Lung (tissue), 12 donors: ENCODE measurements around the gene ALDH2. TPM values are rescaled to one million over a fixed set of nuclear protein-coding genes. Genes with fewer than 3 reads are reported as not detected.
"Not testable (repeated sequence)": the region's sequence is repeated elsewhere in the genome, so short reads cannot be mapped to it uniquely, and the experiment has no call there.

Experiments
- ATAC-seq: fragments of 200-7000 bp; cut with Tn5 transposase; one replicate; pipeline ENCODE4 v1.9.1; 2020; ENCODE audit warnings: moderate number of reproducible peaks; ENCODE audit not compliant: insufficient read depth, low FRiP score
- DNase-seq, 3 donors: peaks; one replicate each; pipeline ENCODE4 v3.0.0-alpha.2; 2013 to 2017
- H3K27ac ChIP-seq, 2 donors: one replicate each; pipeline ENCODE4 v1.5.1; 2013; ENCODE audit warnings: mild to moderate bottlenecking in 2 of 2, moderate library complexity in 2 of 2, control low read depth in 1 of 2, inconsistent platforms in 1 of 2, low read depth in 1 of 2, low read length in 1 of 2
- H3K27me3 ChIP-seq, 3 donors: one replicate each; pipeline ENCODE4 v1.5.1; 2013; ENCODE audit warnings: low read length in 2 of 3; ENCODE audit not compliant: control insufficient read depth in 3 of 3, insufficient read depth in 3 of 3
- H3K36me3 ChIP-seq, 4 donors: one replicate each; pipeline ENCODE4 v1.5.1; 2013; ENCODE audit warnings: low read length in 4 of 4, mild to moderate bottlenecking in 1 of 4, moderate library complexity in 1 of 4; ENCODE audit not compliant: control insufficient read depth in 4 of 4, insufficient read depth in 4 of 4
- H3K4me1 ChIP-seq, 5 donors: one replicate each; pipeline ENCODE4 v1.5.1; 2013; ENCODE audit warnings: low read length in 5 of 5, mild to moderate bottlenecking in 2 of 5, moderate library complexity in 1 of 5; ENCODE audit not compliant: control insufficient read depth in 5 of 5, insufficient read depth in 5 of 5
- H3K4me3 ChIP-seq: one replicate; pipeline ENCODE4 v1.5.1; 2013; ENCODE audit warnings: mild to moderate bottlenecking, control low read depth, moderate library complexity
- H3K9ac ChIP-seq, 2 donors: one replicate each; pipeline ENCODE4 v1.5.1; 2013; ENCODE audit warnings: low read length in 2 of 2, control low read depth in 1 of 2; ENCODE audit not compliant: insufficient read depth in 1 of 2
- H3K9me3 ChIP-seq, 4 donors: one replicate each; pipeline ENCODE4 v1.5.1; 2013; ENCODE audit warnings: low read length in 3 of 4, mild to moderate bottlenecking in 1 of 4, moderate library complexity in 1 of 4; ENCODE audit not compliant: control insufficient read depth in 4 of 4, insufficient read depth in 3 of 4
- WGBS, 2 donors: extraction: QIAGEN DNeasy Blood & Tissue Kit; methylation state at CpG; one replicate each; pipeline ENCODE4 v1.1.7; 2013; 5-methylcytosine and 5-hydroxymethylcytosine counted together
- polyA plus RNA-seq, 2 donors: library from polyadenylated mRNA; stranded (reverse); fragments of 200-250 nt; gene quantifications; one replicate each; pipeline ENCODE4 v1.2.1, GENCODE V29; 2013
- total RNA-seq, 2 donors: library from RNA; depleted of rRNA in 1 of 2; stranded (reverse); fragments of >200 nt in 1 of 2; gene quantifications; one replicate each; pipeline ENCODE4 v1.2.1, GENCODE V29; 2014 to 2021
- TF ChIP-seq, protein P1 (sequence below): IDR thresholded peaks from 2 replicates; pipeline ENCODE4 v1.5.1; 2012; ENCODE audit warnings: mild to moderate bottlenecking; ENCODE audit errors: control extremely low read depth, extremely low read depth
- donor health status: control.
- donor health status: control.
- donor health status: Bipolar disorder and iron deficiency.
- donor health status: healthy.
- donor health status: DM: yes; HTN: yes; CAD: no.

Gene ALDH2
- total and polyA plus RNA-seq, 4 donors: 48.5 to 324 (median 158) TPM

DNA sequence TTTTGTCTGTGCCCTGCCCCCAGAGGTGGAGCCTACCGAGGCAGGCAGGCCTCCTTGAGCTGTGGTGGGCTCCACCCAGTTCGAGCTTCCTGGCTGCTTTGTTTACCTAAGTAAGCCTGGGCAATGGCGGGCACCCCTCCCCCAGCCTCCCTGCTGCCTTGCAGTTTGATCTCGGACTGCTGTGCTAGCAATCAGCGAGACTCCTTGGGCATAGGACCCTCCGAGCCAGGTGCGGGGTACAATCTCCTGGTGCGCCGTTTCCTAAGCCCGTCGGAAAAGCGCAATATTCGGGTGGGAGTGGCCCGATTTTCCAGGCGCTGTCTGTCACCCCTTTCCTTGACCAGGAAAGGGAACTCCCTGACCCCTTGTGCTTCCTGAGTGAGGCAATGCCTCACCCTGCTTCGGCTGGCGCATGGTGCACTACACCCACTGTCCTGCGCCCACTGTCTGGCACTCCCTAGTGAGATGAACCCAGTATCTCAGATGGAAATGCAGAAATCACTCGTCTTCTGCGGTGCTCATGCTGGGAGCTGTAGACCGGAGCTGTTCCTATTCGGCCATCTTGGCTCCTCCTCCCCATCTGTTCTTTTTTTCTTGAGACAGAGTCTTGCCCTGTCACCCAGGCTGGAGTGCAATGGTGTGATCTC is 68.1 kb downstream of the ALDH2 start:
- H3K4me3 ChIP-seq, H3K27me3 ChIP-seq, ATAC-seq, H3K36me3 ChIP-seq, H3K9me3 ChIP-seq, DNase-seq, H3K9ac ChIP-seq, H3K4me1 ChIP-seq: not testable (repeated sequence)
- WGBS, 2 donors: 35 to 51% methylated on average over 22 of the region's 22 CpGs
- H3K27ac ChIP-seq: peak overlapping the region in 1 of 2 donors; percentile 84

DNA sequence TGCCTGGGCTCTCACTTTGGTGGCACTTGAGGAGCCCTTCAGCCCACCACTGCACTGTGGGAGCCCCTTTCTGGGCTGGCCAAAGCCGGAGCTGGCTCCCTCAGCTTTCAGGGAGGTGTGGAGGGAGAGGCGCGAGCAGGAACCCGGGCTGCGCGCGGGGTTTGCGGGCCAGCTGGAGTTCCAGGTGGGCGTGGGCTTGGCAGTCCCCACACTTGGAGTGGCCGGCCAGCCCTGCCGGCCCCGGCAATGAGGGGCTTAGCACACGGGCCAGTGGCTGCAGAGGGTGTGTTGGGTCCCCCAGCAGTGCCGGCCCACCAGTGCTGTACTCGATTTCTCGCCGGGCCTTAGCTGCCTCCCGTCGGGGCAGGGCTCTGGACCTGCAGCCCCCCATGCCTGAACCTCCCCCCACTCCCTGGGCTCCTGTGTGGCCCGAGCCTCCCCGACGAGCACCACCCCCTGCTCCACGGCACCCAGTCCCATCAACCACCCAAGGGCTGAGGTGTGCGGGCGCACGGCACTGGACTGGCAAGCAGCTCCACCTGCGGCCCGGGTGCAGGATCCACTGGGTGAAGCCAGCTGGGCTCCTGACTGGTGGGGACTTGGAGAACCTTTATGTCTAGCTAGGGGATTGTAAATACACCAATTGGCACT is 68.9 kb downstream of the ALDH2 start:
- not testable (repeated sequence) for ATAC-seq, DNase-seq, H3K4me1 ChIP-seq, H3K4me3 ChIP-seq, H3K9me3 ChIP-seq, H3K36me3 ChIP-seq, H3K9ac ChIP-seq, H3K27me3 ChIP-seq
- 93 to 96% methylated on average over 28 of the region's 28 CpGs for WGBS, 2 donors
- H3K27ac ChIP-seq: peak overlapping the region in 1 of 2 donors; percentile 84

DNA sequence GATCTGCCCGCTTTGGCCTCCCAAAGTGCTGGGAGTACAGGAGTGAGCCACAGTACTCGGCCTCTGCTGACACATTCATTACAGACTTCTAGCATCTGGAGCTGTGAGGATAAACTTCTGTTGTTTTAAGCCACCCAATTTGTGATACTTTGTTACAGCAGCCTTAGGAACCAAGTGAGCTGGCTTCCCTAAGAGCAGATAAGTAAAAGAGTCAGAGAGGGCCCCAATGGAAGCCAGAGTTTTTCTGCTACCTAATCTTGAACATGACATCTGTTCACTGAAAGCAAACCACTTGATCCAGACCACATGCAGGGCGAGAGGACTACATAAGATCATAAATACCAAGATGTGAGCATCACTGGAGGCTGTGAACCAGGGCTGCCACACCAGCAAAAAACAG is 71.6 kb downstream of the ALDH2 start:
- H3K27ac ChIP-seq: no peak overlapping the region
- peaks cover 0 to 9% (median 3%) of the 10 kb centered on the region in 4 donors for H3K36me3 ChIP-seq
- H3K4me1 ChIP-seq: peaks cover 3 to 13% (median 10%) of the 10 kb centered on the region in 5 donors
- WGBS, 2 donors: 95 to 99% methylated on average over 3 of the region's 3 CpGs
- no peak for ATAC-seq
- DNase-seq: no peak
- no peaks in the 10 kb centered on the region for H3K27me3 ChIP-seq
- TF ChIP-seq, protein P1, sequence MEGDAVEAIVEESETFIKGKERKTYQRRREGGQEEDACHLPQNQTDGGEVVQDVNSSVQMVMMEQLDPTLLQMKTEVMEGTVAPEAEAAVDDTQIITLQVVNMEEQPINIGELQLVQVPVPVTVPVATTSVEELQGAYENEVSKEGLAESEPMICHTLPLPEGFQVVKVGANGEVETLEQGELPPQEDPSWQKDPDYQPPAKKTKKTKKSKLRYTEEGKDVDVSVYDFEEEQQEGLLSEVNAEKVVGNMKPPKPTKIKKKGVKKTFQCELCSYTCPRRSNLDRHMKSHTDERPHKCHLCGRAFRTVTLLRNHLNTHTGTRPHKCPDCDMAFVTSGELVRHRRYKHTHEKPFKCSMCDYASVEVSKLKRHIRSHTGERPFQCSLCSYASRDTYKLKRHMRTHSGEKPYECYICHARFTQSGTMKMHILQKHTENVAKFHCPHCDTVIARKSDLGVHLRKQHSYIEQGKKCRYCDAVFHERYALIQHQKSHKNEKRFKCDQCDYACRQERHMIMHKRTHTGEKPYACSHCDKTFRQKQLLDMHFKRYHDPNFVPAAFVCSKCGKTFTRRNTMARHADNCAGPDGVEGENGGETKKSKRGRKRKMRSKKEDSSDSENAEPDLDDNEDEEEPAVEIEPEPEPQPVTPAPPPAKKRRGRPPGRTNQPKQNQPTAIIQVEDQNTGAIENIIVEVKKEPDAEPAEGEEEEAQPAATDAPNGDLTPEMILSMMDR: no peak
- no peaks in the 10 kb centered on the region for H3K9me3 ChIP-seq
- no peak overlapping the region for H3K9ac ChIP-seq
- no peak overlapping the region for H3K4me3 ChIP-seq

DNA sequence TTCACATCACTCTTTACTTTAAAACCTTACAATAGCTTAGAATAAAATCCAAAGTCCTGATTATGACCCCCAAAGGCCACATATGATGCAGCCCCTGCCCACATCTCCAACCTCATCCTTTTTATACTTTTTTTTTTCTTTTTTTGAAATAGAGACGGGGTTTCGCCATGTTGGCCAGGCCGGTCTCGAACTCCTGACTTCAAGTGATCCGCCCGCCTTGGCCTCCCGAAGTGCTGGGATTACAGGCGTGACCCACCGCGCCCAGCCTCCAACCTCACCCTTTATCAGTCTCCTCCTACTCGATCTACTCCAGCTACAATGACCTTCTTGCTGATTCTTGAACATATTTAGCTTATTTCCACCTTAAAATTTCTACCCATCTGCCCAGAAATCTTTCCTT is 74.1 kb downstream of the ALDH2 start:
- H3K4me1 ChIP-seq: peaks cover 6 to 19% (median 10%) of the 10 kb centered on the region in 5 donors

More for the DNA sequence above, 74.1 kb downstream of the ALDH2 start:
- 20 to 29% methylated on average over 11 of the region's 11 CpGs for WGBS, 2 donors
- no peaks in the 10 kb centered on the region for H3K27me3 ChIP-seq
- DNase-seq: no peak
- no peaks in the 10 kb centered on the region for H3K9me3 ChIP-seq
- H3K27ac ChIP-seq: peak overlapping the region; percentile 60 to 92
- peaks cover 0 to 9% (median 6%) of the 10 kb centered on the region in 4 donors for H3K36me3 ChIP-seq
- TF ChIP-seq, protein P1: no peak
- ATAC-seq: no peak
- peak overlapping the region; percentile 94 to 97 for H3K9ac ChIP-seq
- H3K4me3 ChIP-seq: peak overlapping the region; percentile 96
